Osteocyte (in vitro differentiated cells): ENCODE measurements around the gene NCOA4. TPM values are rescaled to one million over a fixed set of nuclear protein-coding genes. Genes with fewer than 3 reads are reported as not detected.
A peak's percentile ranks its signal among the peaks of the same experiment; 100 is the strongest.

ENCODE experiments used
- DNase-seq: peaks from one replicate; pipeline ENCODE4 v3.0.0; 2021; ENCODE audit warnings: mixed read lengths; ENCODE audit not compliant: unreplicated experiment; ENCODE audit errors: extremely low spot score
- H3K27ac Mint-ChIP-seq: one replicate; pipeline ENCODE4 v1.8.0; 2021; ENCODE audit warnings: mild to moderate bottlenecking, mixed read lengths; ENCODE audit not compliant: unreplicated experiment
- H3K27me3 Mint-ChIP-seq: one replicate; pipeline ENCODE4 v1.8.0; 2021; ENCODE audit warnings: mixed read lengths; ENCODE audit not compliant: unreplicated experiment
- H3K36me3 Mint-ChIP-seq: one replicate; pipeline ENCODE4 v1.8.0; 2021; ENCODE audit warnings: mixed read lengths; ENCODE audit not compliant: unreplicated experiment
- H3K4me1 Mint-ChIP-seq: one replicate; pipeline ENCODE4 v1.8.0; 2021; ENCODE audit warnings: mixed read lengths; ENCODE audit not compliant: unreplicated experiment
- H3K4me3 Mint-ChIP-seq: one replicate; pipeline ENCODE4 v1.8.0; 2021; ENCODE audit warnings: mild to moderate bottlenecking, moderate library complexity, mixed read lengths; ENCODE audit not compliant: unreplicated experiment
- H3K9me3 Mint-ChIP-seq: one replicate; pipeline ENCODE4 v1.8.0; 2021; ENCODE audit warnings: mixed read lengths; ENCODE audit not compliant: unreplicated experiment
- CTCF ChIP-seq: fragments of 200-600 bp; sonication (generic); IDR thresholded peaks from 2 replicates; pipeline ENCODE4 v1.5.0; 2021; ENCODE audit warnings: antibody characterized with exemption, mild to moderate bottlenecking, moderate library complexity
- total RNA-seq: library from RNA; stranded (reverse); gene quantifications from 2 replicates; pipeline ENCODE4 v1.2.1, GENCODE V29; 2021

The NCOA4 gene
- total RNA-seq, 1 donor from 2014 or later, result 106 TPM

GRCh38 chr10:46075869-46076268 is 45.4 kb upstream of the NCOA4 start:
- Mint-ChIP-seq H3K27ac (no peak overlapping the region), H3K36me3 (no peaks in the 10 kb centered on the region), H3K4me1 (peaks cover 6% of the 10 kb centered on the region), H3K9me3 (peaks cover 5% of the 10 kb centered on the region), H3K4me3 (no peak overlapping the region), H3K27me3 (no peaks in the 10 kb centered on the region)
- DNase-seq, result peak; percentile 30
- TF ChIP-seq CTCF, result no peak

DNA sequence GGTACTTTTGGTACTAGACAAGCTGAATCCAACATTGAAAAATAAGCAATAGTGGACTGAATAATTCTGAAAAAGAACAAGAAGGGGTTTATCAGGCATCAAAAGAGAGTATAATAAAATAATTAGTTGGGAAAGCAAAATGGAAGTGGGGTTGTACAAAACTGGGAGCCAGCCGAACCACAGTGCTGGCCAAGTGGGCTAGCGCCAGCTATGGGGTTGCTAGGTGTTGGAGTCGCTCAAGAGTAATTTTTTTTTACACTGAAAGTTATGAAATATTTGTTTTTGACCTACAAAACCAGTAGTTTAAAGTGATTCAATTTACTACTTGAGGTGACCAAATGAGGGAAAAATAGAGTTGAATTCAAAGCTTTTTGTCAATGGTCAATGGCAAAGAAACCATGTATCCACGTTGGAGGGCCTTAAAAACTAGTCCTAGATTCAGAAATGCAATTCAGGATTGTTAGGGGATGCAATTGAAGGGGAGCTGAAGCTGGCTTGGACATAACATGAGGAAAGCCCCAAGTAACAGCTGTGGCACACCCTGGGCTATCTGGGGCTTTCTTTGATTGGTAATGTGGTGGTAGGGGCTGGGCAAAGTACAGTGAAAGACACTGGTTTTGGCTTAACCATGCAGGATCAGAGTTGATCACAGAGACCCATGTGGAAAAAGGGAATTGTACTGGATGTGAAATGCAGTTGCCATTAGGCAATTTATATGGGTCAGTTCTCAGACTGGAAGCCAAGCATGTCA is 43.9 kb upstream of the NCOA4 start:
- Mint-ChIP-seq H3K36me3 (no peaks in the 10 kb centered on the region), H3K4me1 (no peaks in the 10 kb centered on the region), H3K9me3 (peaks cover 5% of the 10 kb centered on the region), H3K4me3 (no peak overlapping the region), H3K27ac (no peak overlapping the region), H3K27me3 (no peaks in the 10 kb centered on the region)
- peak; percentile 42 for DNase-seq
- no peak for TF ChIP-seq CTCF

GRCh38 chr10:46073564-46073963 is 43.1 kb upstream of the NCOA4 start:
- peak; percentile 15 for DNase-seq
- Mint-ChIP-seq H3K4me3 (no peak overlapping the region), H3K27me3 (no peaks in the 10 kb centered on the region), H3K27ac (no peak overlapping the region), H3K4me1 (no peaks in the 10 kb centered on the region), H3K9me3 (peaks cover 5% of the 10 kb centered on the region), H3K36me3 (no peaks in the 10 kb centered on the region)
- TF ChIP-seq CTCF, result no peak

DNA sequence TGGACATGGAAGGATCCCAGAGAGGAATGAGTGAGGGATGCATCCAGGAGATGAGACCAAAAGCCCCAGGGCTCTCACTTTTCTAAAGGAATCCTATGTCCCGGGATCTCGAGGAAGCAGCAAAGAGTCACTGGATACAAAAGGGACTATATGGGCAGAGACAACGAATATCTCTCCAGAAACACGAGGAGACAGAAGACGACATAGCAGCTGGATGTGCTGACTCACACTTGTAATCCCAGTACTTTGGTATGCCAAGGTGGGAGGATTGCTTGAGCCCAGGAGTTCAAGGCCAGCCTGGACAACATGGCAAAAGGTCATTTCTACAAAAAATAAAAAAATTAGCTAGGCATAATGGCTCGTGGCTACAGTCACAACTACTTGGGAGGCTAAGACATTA is 40.3 kb upstream of the NCOA4 start:
- TF ChIP-seq CTCF, result no peak
- H3K4me3 Mint-ChIP-seq, result no peak overlapping the region
- peaks cover 5% of the 10 kb centered on the region for H3K9me3 Mint-ChIP-seq
- peak; percentile 42 for DNase-seq
- no peak overlapping the region for H3K27ac Mint-ChIP-seq
- H3K27me3 Mint-ChIP-seq, result no peaks in the 10 kb centered on the region
- no peaks in the 10 kb centered on the region for H3K4me1 Mint-ChIP-seq
- no peaks in the 10 kb centered on the region for H3K36me3 Mint-ChIP-seq

DNA sequence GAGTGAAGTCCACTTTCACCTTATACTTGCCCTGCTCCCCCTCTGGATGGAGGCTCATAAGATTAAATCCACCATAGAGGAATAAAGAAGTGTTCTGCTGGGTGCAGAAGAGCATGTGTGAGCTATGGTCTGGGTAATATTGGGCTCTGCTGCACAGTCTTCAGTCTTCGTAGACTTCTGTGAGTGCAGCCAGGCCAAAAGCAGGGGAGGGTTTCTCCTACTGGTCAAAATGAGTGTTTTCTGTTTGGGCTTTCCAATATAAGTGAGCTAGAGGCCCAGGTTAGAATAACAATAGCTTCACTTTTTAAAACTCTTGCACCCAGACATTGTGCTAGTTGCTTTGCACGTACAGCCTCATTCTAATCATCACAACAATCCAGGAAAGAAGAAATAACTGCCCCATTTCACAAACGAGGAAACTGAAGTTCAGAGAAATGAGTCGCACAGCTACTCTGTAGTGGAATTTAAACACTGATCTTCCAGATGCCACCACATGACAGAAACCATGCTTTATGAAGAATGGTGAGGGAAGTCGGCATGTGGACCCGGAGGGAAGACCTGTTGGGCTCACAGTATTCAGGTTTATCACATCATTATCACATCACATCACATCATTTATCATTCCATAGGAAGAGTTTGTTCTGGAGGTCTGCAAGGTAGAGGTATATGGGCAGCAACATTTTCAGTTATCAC is 39.5 kb upstream of the NCOA4 start:
- Mint-ChIP-seq H3K27ac (no peak overlapping the region), H3K4me3 (no peak overlapping the region), H3K36me3 (no peaks in the 10 kb centered on the region), H3K4me1 (no peaks in the 10 kb centered on the region), H3K9me3 (peaks cover 5% of the 10 kb centered on the region), H3K27me3 (no peaks in the 10 kb centered on the region)
- DNase-seq, result no peak
- TF ChIP-seq CTCF, result no peak
